ENCODE data around the gene HSPA12A.

DNA sequence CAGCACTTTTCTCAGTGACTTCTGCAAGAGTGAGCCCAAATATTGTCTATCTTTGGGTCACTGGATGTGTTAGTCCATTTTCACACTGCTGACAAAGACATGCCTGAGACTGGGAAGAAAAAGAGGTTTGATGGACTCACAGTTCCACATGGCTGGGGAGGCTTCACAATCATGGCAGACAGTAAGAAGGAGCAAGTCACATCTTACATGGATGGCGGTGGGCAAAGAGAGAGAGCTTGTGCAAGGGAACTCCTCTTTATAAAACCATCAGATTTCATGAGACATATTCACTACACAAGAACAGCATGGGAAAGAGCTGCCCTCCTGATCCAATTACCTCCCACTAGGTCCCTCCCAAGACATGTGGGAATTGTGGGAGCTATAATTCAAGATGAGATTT, 6.1 kb upstream of the HSPA12A start:
- TF ChIP-seq, protein P1, sequence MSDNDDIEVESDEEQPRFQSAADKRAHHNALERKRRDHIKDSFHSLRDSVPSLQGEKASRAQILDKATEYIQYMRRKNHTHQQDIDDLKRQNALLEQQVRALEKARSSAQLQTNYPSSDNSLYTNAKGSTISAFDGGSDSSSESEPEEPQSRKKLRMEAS (IDR thresholded peaks at IDR 0.05), result no peak
- TF ChIP-seq TAF1 (IDR thresholded peaks at IDR 0.05; ENCODE audit: low read depth) (no peak), ZBTB7A (IDR thresholded peaks at IDR 0.05; ENCODE audit: low read depth) (no peak), EP300 (IDR thresholded peaks at IDR 0.05; ENCODE audit: borderline replicate concordance) (no peak), NFIC (IDR thresholded peaks at IDR 0.05) (no peak), YY1 (IDR thresholded peaks at IDR 0.05; ENCODE audit: low read depth) (no peak), CEBPB (IDR thresholded peaks at IDR 0.05) (no peak)
- TF ChIP-seq, protein P2, sequence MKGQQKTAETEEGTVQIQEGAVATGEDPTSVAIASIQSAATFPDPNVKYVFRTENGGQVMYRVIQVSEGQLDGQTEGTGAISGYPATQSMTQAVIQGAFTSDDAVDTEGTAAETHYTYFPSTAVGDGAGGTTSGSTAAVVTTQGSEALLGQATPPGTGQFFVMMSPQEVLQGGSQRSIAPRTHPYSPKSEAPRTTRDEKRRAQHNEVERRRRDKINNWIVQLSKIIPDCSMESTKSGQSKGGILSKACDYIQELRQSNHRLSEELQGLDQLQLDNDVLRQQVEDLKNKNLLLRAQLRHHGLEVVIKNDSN (IDR thresholded peaks at IDR 0.05), result no peak
- TF ChIP-seq, protein P3, sequence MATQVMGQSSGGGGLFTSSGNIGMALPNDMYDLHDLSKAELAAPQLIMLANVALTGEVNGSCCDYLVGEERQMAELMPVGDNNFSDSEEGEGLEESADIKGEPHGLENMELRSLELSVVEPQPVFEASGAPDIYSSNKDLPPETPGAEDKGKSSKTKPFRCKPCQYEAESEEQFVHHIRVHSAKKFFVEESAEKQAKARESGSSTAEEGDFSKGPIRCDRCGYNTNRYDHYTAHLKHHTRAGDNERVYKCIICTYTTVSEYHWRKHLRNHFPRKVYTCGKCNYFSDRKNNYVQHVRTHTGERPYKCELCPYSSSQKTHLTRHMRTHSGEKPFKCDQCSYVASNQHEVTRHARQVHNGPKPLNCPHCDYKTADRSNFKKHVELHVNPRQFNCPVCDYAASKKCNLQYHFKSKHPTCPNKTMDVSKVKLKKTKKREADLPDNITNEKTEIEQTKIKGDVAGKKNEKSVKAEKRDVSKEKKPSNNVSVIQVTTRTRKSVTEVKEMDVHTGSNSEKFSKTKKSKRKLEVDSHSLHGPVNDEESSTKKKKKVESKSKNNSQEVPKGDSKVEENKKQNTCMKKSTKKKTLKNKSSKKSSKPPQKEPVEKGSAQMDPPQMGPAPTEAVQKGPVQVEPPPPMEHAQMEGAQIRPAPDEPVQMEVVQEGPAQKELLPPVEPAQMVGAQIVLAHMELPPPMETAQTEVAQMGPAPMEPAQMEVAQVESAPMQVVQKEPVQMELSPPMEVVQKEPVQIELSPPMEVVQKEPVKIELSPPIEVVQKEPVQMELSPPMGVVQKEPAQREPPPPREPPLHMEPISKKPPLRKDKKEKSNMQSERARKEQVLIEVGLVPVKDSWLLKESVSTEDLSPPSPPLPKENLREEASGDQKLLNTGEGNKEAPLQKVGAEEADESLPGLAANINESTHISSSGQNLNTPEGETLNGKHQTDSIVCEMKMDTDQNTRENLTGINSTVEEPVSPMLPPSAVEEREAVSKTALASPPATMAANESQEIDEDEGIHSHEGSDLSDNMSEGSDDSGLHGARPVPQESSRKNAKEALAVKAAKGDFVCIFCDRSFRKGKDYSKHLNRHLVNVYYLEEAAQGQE (IDR thresholded peaks at IDR 0.05; ENCODE audit: low read depth), result no peak
